Measurements from ENCODE around the gene CYP2C19. TPM values are rescaled to one million over a fixed set of nuclear protein-coding genes. Genes with fewer than 3 reads are reported as not detected.
"Not testable (repeated sequence)": the region's sequence is repeated elsewhere in the genome, so short reads cannot be mapped to it uniquely, and the experiment has no call there.

Gene CYP2C19
- total RNA-seq, 2 donors from 2014 or later: not detected

DNA sequence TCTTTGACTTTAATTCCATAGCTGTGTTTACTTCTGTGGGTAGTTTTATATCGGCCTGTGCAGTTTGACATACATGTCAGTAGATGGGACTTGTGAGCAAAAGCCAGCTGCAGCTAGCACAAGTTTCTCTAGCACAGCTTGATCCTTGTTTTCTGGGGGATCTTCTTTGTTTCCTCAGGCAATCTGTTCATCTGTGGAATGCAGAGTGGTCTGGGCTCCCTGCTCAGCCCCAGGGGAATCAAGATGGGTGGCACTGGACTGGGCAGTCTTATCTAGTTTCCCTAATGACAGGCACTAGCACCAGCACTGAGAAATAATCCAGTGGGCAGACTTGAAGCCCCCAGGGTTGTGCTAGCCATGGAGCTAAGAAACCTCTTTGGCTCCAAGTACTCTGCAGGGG, 40.8 kb downstream of the CYP2C19 start:
- H3K27ac Mint-ChIP-seq: no peak overlapping the region
- DNase-seq: no peak
- ATAC-seq: no peak
- no peak overlapping the region for H3K4me3 Mint-ChIP-seq
- H3K27me3 Mint-ChIP-seq: no peaks in the 10 kb centered on the region
- no peaks in the 10 kb centered on the region for H3K4me1 Mint-ChIP-seq
- no peaks in the 10 kb centered on the region for H3K36me3 Mint-ChIP-seq (ENCODE audit: low read depth)
- no peaks in the 10 kb centered on the region for H3K9me3 ChIP-seq (ENCODE audit: control insufficient read depth, low read length, poor library complexity, severe bottlenecking)

- not testable (repeated sequence) for ATAC-seq, H3K27me3 Mint-ChIP-seq, H3K4me1 Mint-ChIP-seq
Observed at GRCh38 chr10:94830025-94830424, 67.5 kb downstream of the CYP2C19 start.

DNA sequence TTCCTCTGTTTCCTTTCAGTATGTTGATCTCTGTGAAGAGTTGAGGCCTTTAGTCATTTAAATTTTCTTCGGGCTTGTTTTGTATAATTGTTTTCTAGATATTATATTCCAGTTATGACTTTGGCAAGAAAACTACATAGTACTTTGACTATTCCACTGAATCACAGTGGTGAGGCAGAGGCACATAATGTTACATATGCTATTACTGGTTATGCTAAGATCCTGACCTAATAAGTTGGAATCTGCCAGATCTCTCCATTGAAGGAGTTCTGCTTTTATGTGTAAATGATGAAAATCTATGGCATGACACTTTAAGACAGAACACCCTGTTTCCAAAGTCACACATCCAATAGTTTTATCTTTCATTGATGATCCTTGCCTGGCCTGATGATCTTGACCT, 83.7 kb downstream of the CYP2C19 start:
- H3K9me3 ChIP-seq (ENCODE audit: control insufficient read depth, low read length, poor library complexity, severe bottlenecking): no peaks in the 10 kb centered on the region
- ATAC-seq (no peak), DNase-seq (no peak)
- no peaks in the 10 kb centered on the region for H3K27me3 Mint-ChIP-seq
- H3K4me3 Mint-ChIP-seq: no peak overlapping the region
- H3K4me1 Mint-ChIP-seq: no peaks in the 10 kb centered on the region
- no peaks in the 10 kb centered on the region for H3K36me3 Mint-ChIP-seq (ENCODE audit: low read depth)
- no peak overlapping the region for H3K27ac Mint-ChIP-seq

More at GRCh38 chr10:94830025-94830424, 67.5 kb downstream of the CYP2C19 start:
- H3K36me3 Mint-ChIP-seq (ENCODE audit: low read depth); H3K4me3 Mint-ChIP-seq; DNase-seq; H3K9me3 ChIP-seq (ENCODE audit: control insufficient read depth, low read length, poor library complexity, severe bottlenecking); H3K27ac Mint-ChIP-seq: not testable (repeated sequence)

- Mint-ChIP-seq H3K27ac (no peak overlapping the region), H3K4me3 (no peak overlapping the region), H3K36me3 (ENCODE audit: low read depth) (no peaks in the 10 kb centered on the region), H3K27me3 (no peaks in the 10 kb centered on the region), H3K4me1 (no peaks in the 10 kb centered on the region)
- no peaks in the 10 kb centered on the region for H3K9me3 ChIP-seq (ENCODE audit: control insufficient read depth, low read length, poor library complexity, severe bottlenecking)
- DNase-seq (no peak), ATAC-seq (no peak)
Observed at GRCh38 chr10:94850766-94851165, 88.3 kb downstream of the CYP2C19 start.

- H3K36me3 Mint-ChIP-seq (ENCODE audit: low read depth): no peaks in the 10 kb centered on the region
- H3K27ac Mint-ChIP-seq: no peak overlapping the region
- H3K27me3 Mint-ChIP-seq: no peaks in the 10 kb centered on the region
- ATAC-seq (no peak), DNase-seq (no peak)
- H3K4me3 Mint-ChIP-seq: no peak overlapping the region
- no peaks in the 10 kb centered on the region for H3K9me3 ChIP-seq (ENCODE audit: control insufficient read depth, low read length, poor library complexity, severe bottlenecking)
- no peaks in the 10 kb centered on the region for H3K4me1 Mint-ChIP-seq
Observed at GRCh38 chr10:94851263-94851662, 88.8 kb downstream of the CYP2C19 start.

GRCh38 chr10:94852438-94852837, 90.0 kb downstream of the CYP2C19 start:
- no peak for ATAC-seq
- no peaks in the 10 kb centered on the region for H3K27me3 Mint-ChIP-seq
- no peaks in the 10 kb centered on the region for H3K4me1 Mint-ChIP-seq
- H3K36me3 Mint-ChIP-seq (ENCODE audit: low read depth): no peaks in the 10 kb centered on the region
- no peak overlapping the region for H3K4me3 Mint-ChIP-seq
- no peak overlapping the region for H3K27ac Mint-ChIP-seq
- no peak for DNase-seq
- no peaks in the 10 kb centered on the region for H3K9me3 ChIP-seq (ENCODE audit: control insufficient read depth, low read length, poor library complexity, severe bottlenecking)

DNA sequence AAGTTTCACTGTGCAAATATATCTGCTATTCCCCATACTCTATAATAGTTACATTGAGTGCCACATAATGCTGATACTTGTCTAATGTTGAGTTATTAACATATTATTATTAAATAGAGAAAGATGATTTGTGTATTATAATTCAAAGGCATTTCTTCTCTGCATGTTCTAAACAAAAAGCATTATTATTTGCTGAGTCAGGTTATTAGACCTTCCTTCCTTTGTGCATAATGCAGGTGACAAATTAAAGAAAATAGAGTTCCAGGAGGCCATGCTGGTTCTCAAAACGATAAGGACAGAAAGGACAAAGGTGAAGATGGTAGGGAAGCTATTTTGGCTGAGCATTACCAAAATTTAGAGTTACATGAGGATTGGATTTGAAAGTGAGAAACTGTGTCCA, 90.6 kb downstream of the CYP2C19 start:
- ATAC-seq (no peak), DNase-seq (no peak)
- Mint-ChIP-seq H3K36me3 (ENCODE audit: low read depth) (no peaks in the 10 kb centered on the region), H3K4me1 (no peaks in the 10 kb centered on the region), H3K4me3 (no peak overlapping the region), H3K27me3 (no peaks in the 10 kb centered on the region), H3K27ac (no peak overlapping the region)
- H3K9me3 ChIP-seq (ENCODE audit: control insufficient read depth, low read length, poor library complexity, severe bottlenecking): no peaks in the 10 kb centered on the region

- H3K36me3 Mint-ChIP-seq (ENCODE audit: low read depth): no peaks in the 10 kb centered on the region
- no peaks in the 10 kb centered on the region for H3K9me3 ChIP-seq (ENCODE audit: control insufficient read depth, low read length, poor library complexity, severe bottlenecking)
- H3K27me3 Mint-ChIP-seq: no peaks in the 10 kb centered on the region
- no peak overlapping the region for H3K27ac Mint-ChIP-seq
- no peak for DNase-seq
- H3K4me3 Mint-ChIP-seq: no peak overlapping the region
- no peaks in the 10 kb centered on the region for H3K4me1 Mint-ChIP-seq
- ATAC-seq: no peak
Observed at GRCh38 chr10:94858005-94858404, 95.5 kb downstream of the CYP2C19 start.

GRCh38 chr10:94859086-94859485, 96.6 kb downstream of the CYP2C19 start:
- DNase-seq (no peak), ATAC-seq (no peak)
- Mint-ChIP-seq H3K4me3 (no peak overlapping the region), H3K27me3 (no peaks in the 10 kb centered on the region), H3K27ac (no peak overlapping the region), H3K36me3 (ENCODE audit: low read depth) (no peaks in the 10 kb centered on the region), H3K4me1 (no peaks in the 10 kb centered on the region)
- no peaks in the 10 kb centered on the region for H3K9me3 ChIP-seq (ENCODE audit: control insufficient read depth, low read length, poor library complexity, severe bottlenecking)

DNA sequence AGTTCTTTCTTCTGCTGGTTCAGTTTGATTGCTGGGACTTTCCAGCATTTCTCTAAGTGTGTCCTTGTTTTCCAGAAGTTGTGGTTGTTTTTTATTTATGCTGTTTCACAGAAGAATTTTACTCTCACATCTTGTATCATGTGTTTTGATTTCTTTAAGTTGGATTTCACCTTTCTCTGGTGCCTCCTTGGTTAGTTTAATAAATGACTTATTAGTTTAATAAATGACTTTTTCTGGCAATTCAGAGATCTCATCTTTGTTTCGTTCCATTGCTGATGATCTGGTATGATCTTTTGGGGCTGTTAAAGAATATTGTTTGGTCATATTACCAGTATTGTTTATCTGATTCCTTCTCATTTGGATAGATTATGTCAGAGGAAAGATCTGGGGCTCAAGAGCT, 116.2 kb downstream of the CYP2C19 start:
- DNase-seq: no peak
- H3K36me3 Mint-ChIP-seq (ENCODE audit: low read depth): no peaks in the 10 kb centered on the region
- H3K4me3 Mint-ChIP-seq: no peak overlapping the region
- no peak for ATAC-seq
- no peaks in the 10 kb centered on the region for H3K4me1 Mint-ChIP-seq
- H3K27ac Mint-ChIP-seq: no peak overlapping the region
- no peaks in the 10 kb centered on the region for H3K27me3 Mint-ChIP-seq
- H3K9me3 ChIP-seq (ENCODE audit: control insufficient read depth, low read length, poor library complexity, severe bottlenecking): no peaks in the 10 kb centered on the region

DNA sequence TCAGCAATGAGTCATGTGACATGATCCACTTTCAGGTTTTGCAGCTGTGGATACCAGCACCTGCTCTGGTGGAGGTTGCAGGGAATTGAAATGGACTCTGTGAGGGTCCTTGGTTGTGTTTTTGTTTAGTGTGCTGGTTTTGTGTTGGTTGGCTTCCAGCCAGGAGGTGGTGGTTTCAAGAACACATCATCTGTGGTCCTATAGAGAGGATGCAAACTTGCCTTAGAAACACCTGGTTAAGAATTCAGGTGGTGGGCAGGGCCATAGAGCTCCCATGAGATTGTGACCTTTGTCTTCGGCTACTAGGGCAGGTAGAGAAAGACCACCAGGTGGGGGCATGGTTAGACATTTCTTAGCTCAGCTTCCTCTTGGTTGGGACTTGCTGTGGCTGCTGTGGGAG, 116.7 kb downstream of the CYP2C19 start:
- no peak for DNase-seq
- no peak for ATAC-seq
- H3K9me3 ChIP-seq (ENCODE audit: control insufficient read depth, low read length, poor library complexity, severe bottlenecking): no peaks in the 10 kb centered on the region
- no peak overlapping the region for H3K4me3 Mint-ChIP-seq
- H3K27ac Mint-ChIP-seq: no peak overlapping the region
- no peaks in the 10 kb centered on the region for H3K36me3 Mint-ChIP-seq (ENCODE audit: low read depth)
- no peaks in the 10 kb centered on the region for H3K4me1 Mint-ChIP-seq
- H3K27me3 Mint-ChIP-seq: no peaks in the 10 kb centered on the region

DNA sequence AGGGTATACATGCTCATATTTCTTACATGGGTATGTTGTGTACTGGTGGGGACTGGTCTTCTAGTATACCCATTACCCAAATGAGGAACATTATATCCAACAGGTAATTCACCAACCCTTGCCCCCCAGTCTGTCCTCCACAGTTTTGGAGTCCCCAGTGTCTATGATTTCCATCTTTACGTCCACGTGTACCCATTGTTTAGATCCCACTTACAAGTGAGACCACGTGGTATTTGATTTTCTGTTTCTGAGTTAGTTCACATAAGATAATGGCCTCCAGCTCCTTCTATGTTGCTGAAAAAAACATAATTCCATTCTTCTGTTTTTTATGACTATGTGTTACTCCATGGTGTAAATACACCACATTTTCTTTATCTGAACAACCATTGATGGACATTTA, 126.6 kb downstream of the CYP2C19 start:
- no peak for DNase-seq
- H3K36me3 Mint-ChIP-seq (ENCODE audit: low read depth): no peaks in the 10 kb centered on the region
- H3K9me3 ChIP-seq (ENCODE audit: control insufficient read depth, low read length, poor library complexity, severe bottlenecking): no peaks in the 10 kb centered on the region
- no peak overlapping the region for H3K4me3 Mint-ChIP-seq
- no peaks in the 10 kb centered on the region for H3K4me1 Mint-ChIP-seq
- no peak for ATAC-seq
- no peak overlapping the region for H3K27ac Mint-ChIP-seq
- no peaks in the 10 kb centered on the region for H3K27me3 Mint-ChIP-seq

GRCh38 chr10:94890264-94891022, 128.0 kb downstream of the CYP2C19 start:
- no peaks in the 10 kb centered on the region for H3K27me3 Mint-ChIP-seq
- H3K9me3 ChIP-seq (ENCODE audit: control insufficient read depth, low read length, poor library complexity, severe bottlenecking): no peaks in the 10 kb centered on the region
- no peaks in the 10 kb centered on the region for H3K4me1 Mint-ChIP-seq
- no peak overlapping the region for H3K27ac Mint-ChIP-seq
- no peak overlapping the region for H3K4me3 Mint-ChIP-seq
- ATAC-seq: no peak
- no peak for DNase-seq
- no peaks in the 10 kb centered on the region for H3K36me3 Mint-ChIP-seq (ENCODE audit: low read depth)

DNA sequence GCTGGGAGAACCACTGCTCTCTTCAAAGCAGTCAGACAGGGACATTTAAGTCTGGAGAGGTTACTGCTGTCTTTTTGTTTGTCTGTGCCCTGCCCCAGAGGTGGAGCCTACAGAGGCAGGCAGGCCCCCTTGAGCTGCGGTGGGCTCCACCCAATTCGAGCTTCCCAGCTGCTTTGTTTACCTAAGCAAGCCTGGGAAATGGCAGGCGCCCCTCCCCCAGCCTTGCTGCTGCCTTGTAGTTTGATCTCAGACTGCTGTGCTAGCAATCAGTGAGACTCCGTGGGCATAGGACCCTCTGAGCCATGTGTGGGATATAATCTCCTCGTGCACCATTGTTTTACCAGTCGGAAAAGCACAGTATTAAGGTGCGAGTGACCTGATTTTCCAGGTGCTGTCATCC, 135.9 kb downstream of the CYP2C19 start:
- ATAC-seq; H3K36me3 Mint-ChIP-seq (ENCODE audit: low read depth); H3K4me1 Mint-ChIP-seq: not testable (repeated sequence)

More for the DNA sequence above, 135.9 kb downstream of the CYP2C19 start:
- H3K27me3 Mint-ChIP-seq; H3K27ac Mint-ChIP-seq; H3K4me3 Mint-ChIP-seq; DNase-seq; H3K9me3 ChIP-seq (ENCODE audit: control insufficient read depth, low read length, poor library complexity, severe bottlenecking): not testable (repeated sequence)
